Naive thymus-derived CD4-positive, alpha-beta T cell (primary cell): ENCODE measurements around the gene PRKN. TPM values are rescaled to one million over a fixed set of nuclear protein-coding genes. Genes with fewer than 3 reads are reported as not detected.

Experiments used
- ATAC-seq: fragments of 150-1000 bp; cut with Tn5 transposase; 2 replicates; pipeline ENCODE4 v1.10.0; 2021; ENCODE audit warnings: mild to moderate bottlenecking, moderate library complexity
- CTCF ChIA-PET: fragments of 350-600 bp; sonication (Branson Sonifier 250); formaldehyde crosslinking; loops from one replicate; lab custom pipeline; 2021; ENCODE audit warnings: antibody characterized with exemption; lab: Charles Lee
- POLR2A ChIA-PET: fragments of 350-600 bp; sonication (Branson Sonifier 250); formaldehyde crosslinking; loops from one replicate; lab custom pipeline; 2021; ENCODE audit warnings: antibody characterized with exemption, inconsistent platforms; lab: Charles Lee
- DNase-seq, 9 donors: peaks; one replicate each; pipeline versions ENCODE4 v3.0.0 to v3.0.0-alpha.2; 2020 to 2022; ENCODE audit warnings: mixed read lengths in 1 of 9
- H3K27ac ChIP-seq: one replicate; pipeline ENCODE4 v1.7.0; 2013; ENCODE audit warnings: mild to moderate bottlenecking, low read depth, low read length, moderate library complexity
- H3K27me3 ChIP-seq, 2 donors: one replicate each; pipeline ENCODE4 v1.7.0; 2013; ENCODE audit warnings: low read length in 2 of 2, mild to moderate bottlenecking in 2 of 2, moderate library complexity in 2 of 2; ENCODE audit not compliant: control insufficient read depth in 2 of 2, insufficient read depth in 2 of 2
- H3K36me3 ChIP-seq, 3 experiments: 1 replicate in 2 of 3; 2 replicates in 1 of 3; pipeline ENCODE4 v1.7.0; 2013; ENCODE audit warnings: low read length in 3 of 3, mild to moderate bottlenecking in 3 of 3, moderate library complexity in 1 of 3; ENCODE audit not compliant: insufficient read depth in 3 of 3, control insufficient read depth in 2 of 3
- H3K4me1 ChIP-seq, 2 donors: one replicate each; pipeline ENCODE4 v1.7.0; 2013; ENCODE audit warnings: low read length in 2 of 2, mild to moderate bottlenecking in 2 of 2, moderate library complexity in 1 of 2; ENCODE audit not compliant: control insufficient read depth in 2 of 2, insufficient read depth in 2 of 2
- H3K4me3 ChIP-seq: 2 replicates; pipeline ENCODE4 v1.7.0; 2013; ENCODE audit warnings: mild to moderate bottlenecking, low read length
- H3K9me3 ChIP-seq, 3 experiments: 1 replicate in 2 of 3; 2 replicates in 1 of 3; pipeline ENCODE4 v1.7.0; 2013; ENCODE audit warnings: low read length in 3 of 3; ENCODE audit not compliant: control insufficient read depth in 2 of 3
- H3K27ac Mint-ChIP-seq, 9 donors: one replicate each; pipeline ENCODE4 v1.8.0; 2020 to 2022; ENCODE audit warnings: mixed read lengths in 9 of 9, mild to moderate bottlenecking in 8 of 9, moderate library complexity in 5 of 9, inconsistent platforms in 2 of 9
- H3K27me3 Mint-ChIP-seq, 5 donors: one replicate each; pipeline ENCODE4 v1.8.0; 2021 to 2022; ENCODE audit warnings: mixed read lengths in 5 of 5, mild to moderate bottlenecking in 1 of 5
- H3K36me3 Mint-ChIP-seq, 5 donors: one replicate each; pipeline ENCODE4 v1.8.0; 2020 to 2022; ENCODE audit warnings: mixed read lengths in 5 of 5, mild to moderate bottlenecking in 3 of 5, inconsistent platforms in 1 of 5
- H3K4me1 Mint-ChIP-seq, 7 donors: one replicate each; pipeline ENCODE4 v1.8.0; 2020 to 2022; ENCODE audit warnings: mixed read lengths in 7 of 7, mild to moderate bottlenecking in 3 of 7, inconsistent platforms in 1 of 7
- H3K4me3 Mint-ChIP-seq, 10 donors: one replicate each; pipeline ENCODE4 v1.8.0; 2020 to 2022; ENCODE audit warnings: mild to moderate bottlenecking in 10 of 10, mixed read lengths in 10 of 10, moderate library complexity in 6 of 10, inconsistent platforms in 2 of 10
- H3K9me3 Mint-ChIP-seq, 11 donors: one replicate each; pipeline ENCODE4 v1.8.0; 2020 to 2022; ENCODE audit warnings: mixed read lengths in 11 of 11, mild to moderate bottlenecking in 4 of 11, inconsistent platforms in 1 of 11, moderate library complexity in 1 of 11
- intact Hi-C, 2 donors: fragments of 100-400 bp; cut with micrococcal nuclease; formaldehyde crosslinking; loops; one replicate each; pipeline ENCODE4 v1.15.1; 2023
- polyA plus RNA-seq, 2 donors: library from polyadenylated mRNA; unstranded; fragments of 300-500 nt; fragmentation: Illumina TruSeq; gene quantifications; one replicate each; pipeline ENCODE4 v1.2.3, GENCODE V29; 2021
- total RNA-seq, 6 experiments: library from RNA in 5 of 6; stranded (reverse) in 5 of 6; gene quantifications; 1 replicate in 5 of 6; 2 replicates in 1 of 6; pipeline ENCODE4 v1.2.3 and lab custom pipeline; 2021 to 2026

PRKN gene
- total and polyA plus RNA-seq, 7 experiments from 2014 or later = 0.44 to 10.3 (median 8.1) TPM

DNA sequence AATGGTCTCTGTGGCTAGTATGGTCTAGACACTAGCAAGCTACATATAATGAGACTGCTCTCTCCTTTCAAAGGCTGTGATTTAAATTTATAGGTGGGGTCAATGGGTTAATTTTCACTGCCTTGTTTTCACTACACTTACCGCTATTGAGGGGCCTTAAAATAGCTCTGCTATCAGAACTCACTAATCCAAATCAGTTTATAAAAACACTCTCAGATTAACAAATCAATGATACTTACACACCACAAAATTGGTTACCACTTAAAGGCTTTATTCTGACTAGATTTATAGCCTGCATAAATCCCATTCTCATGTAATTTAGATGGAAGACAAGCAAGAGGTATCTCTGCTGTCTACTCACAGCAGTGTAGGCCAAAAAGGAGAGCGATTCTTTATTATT, 1140.7 kb downstream of the PRKN start:
- Histone ChIP-seq H3K4me3 (no peak overlapping the region), H3K9me3 (no peaks in the 10 kb centered on the region), H3K36me3 (no peaks in the 10 kb centered on the region), H3K27me3 (no peaks in the 10 kb centered on the region), H3K27ac (no peak overlapping the region), H3K4me1 (no peaks in the 10 kb centered on the region)
- no peak for DNase-seq
- no peaks in the 10 kb centered on the region for H3K36me3 Mint-ChIP-seq
- H3K27me3 Mint-ChIP-seq = no peaks in the 10 kb centered on the region
- ATAC-seq = no peak
- H3K27ac Mint-ChIP-seq = no peak overlapping the region
- CTCF ChIA-PET = no interaction called here
- POLR2A ChIA-PET = no interaction called here
- intact Hi-C loops = no loop called here
- H3K4me3 Mint-ChIP-seq = no peak overlapping the region
- H3K4me1 Mint-ChIP-seq = no peaks in the 10 kb centered on the region
- H3K9me3 Mint-ChIP-seq = no peaks in the 10 kb centered on the region

DNA sequence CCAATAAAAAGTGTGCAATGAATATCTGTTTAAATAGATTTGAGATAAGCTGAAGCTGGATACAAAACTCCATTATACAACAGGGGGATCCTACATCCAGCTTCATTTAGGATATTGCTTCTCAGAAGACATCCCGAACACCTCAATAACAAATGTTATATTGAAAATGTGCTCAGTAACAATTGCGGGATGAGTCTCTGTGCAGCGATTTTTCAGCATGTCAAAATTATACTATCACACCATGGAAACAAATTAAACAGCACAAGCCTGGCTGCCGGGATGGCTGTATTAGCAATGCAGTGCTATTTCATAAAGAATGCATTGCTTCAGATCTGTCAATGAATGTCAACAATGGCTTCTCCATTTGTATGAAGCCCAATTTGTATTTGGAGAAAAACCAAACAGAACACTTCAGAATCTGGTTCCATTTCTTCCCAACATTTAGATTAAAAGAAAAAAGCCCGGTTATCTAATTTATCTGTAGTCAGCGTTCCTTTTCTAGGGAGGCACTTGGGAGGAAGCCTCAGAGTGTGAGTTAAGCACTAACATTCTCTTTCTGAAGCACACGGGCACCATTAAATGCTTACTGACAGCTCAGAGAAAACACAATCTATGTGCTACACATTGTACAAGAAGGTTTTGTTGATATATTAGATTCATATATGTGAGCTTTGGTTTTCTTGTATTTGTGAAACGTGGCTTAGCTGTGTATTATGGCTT, 1142.8 kb downstream of the PRKN start:
- no peak for DNase-seq
- Mint-ChIP-seq H3K27ac (no peak overlapping the region), H3K9me3 (no peaks in the 10 kb centered on the region), H3K36me3 (no peaks in the 10 kb centered on the region), H3K4me3 (no peak overlapping the region), H3K4me1 (no peaks in the 10 kb centered on the region), H3K27me3 (no peaks in the 10 kb centered on the region)
- intact Hi-C loops = no loop called here
- H3K27ac ChIP-seq = no peak overlapping the region
- no peaks in the 10 kb centered on the region for H3K36me3 ChIP-seq
- no peak overlapping the region for H3K4me3 ChIP-seq
- no peak for ATAC-seq
- H3K27me3 ChIP-seq = no peaks in the 10 kb centered on the region
- no peaks in the 10 kb centered on the region for H3K4me1 ChIP-seq
- ChIA-PET CTCF (no interaction called here), POLR2A (no interaction called here)
- H3K9me3 ChIP-seq = no peaks in the 10 kb centered on the region

DNA sequence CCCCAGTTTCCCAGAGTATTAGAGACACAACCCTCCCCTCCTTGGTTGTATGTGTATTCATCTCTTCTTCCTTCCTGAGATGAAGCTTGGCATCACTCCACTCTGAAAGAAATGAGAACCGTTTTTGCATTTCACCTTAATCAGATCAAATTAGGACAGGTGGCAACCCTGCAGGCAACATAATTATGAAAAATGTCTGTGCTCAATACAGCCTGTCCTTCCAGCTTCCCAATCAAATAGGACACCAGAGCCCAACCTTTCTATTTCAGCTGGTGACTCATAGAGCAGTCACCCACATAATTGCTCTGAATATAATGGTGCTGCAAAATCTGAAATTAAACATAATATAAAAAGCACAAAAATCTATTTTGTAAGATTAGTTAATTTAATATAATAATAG, 1143.5 kb downstream of the PRKN start:
- ATAC-seq (no peak), DNase-seq (no peak)
- H3K9me3 Mint-ChIP-seq = no peaks in the 10 kb centered on the region
- no peaks in the 10 kb centered on the region for H3K36me3 Mint-ChIP-seq
- Histone ChIP-seq H3K27ac (no peak overlapping the region), H3K27me3 (no peaks in the 10 kb centered on the region), H3K4me1 (no peaks in the 10 kb centered on the region), H3K9me3 (no peaks in the 10 kb centered on the region), H3K36me3 (no peaks in the 10 kb centered on the region), H3K4me3 (no peak overlapping the region)
- H3K27me3 Mint-ChIP-seq = no peaks in the 10 kb centered on the region
- H3K4me1 Mint-ChIP-seq = no peaks in the 10 kb centered on the region
- intact Hi-C loops = no loop called here
- no peak overlapping the region for H3K4me3 Mint-ChIP-seq
- POLR2A ChIA-PET = no interaction called here
- CTCF ChIA-PET = no interaction called here
- H3K27ac Mint-ChIP-seq = no peak overlapping the region

DNA sequence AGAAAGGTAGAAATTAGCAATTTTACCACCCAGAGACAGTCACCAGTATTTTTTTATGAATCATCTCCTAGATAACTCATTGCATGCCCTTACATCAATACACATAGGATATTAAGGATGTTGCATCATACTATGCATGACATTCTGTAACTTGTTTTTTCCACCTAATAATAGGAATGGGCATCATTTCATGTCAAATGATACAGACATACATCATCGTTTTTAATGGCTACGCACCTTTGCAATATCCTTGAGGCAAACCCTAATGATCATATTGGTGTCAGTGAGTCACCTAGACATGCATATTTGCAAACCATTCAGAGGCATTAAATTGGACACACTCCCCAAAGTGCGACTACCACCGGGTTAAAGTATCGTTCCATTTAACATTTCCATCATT, 1144.0 kb downstream of the PRKN start:
- Mint-ChIP-seq H3K36me3 (no peaks in the 10 kb centered on the region), H3K4me1 (no peaks in the 10 kb centered on the region), H3K9me3 (no peaks in the 10 kb centered on the region), H3K27me3 (no peaks in the 10 kb centered on the region), H3K4me3 (no peak overlapping the region), H3K27ac (no peak overlapping the region)
- no peaks in the 10 kb centered on the region for H3K9me3 ChIP-seq
- H3K36me3 ChIP-seq = no peaks in the 10 kb centered on the region
- DNase-seq = no peak
- ChIA-PET CTCF (no interaction called here), POLR2A (no interaction called here)
- no peak overlapping the region for H3K4me3 ChIP-seq
- H3K27ac ChIP-seq = no peak overlapping the region
- intact Hi-C loops = no loop called here
- no peaks in the 10 kb centered on the region for H3K27me3 ChIP-seq
- no peak for ATAC-seq
- H3K4me1 ChIP-seq = no peaks in the 10 kb centered on the region

DNA sequence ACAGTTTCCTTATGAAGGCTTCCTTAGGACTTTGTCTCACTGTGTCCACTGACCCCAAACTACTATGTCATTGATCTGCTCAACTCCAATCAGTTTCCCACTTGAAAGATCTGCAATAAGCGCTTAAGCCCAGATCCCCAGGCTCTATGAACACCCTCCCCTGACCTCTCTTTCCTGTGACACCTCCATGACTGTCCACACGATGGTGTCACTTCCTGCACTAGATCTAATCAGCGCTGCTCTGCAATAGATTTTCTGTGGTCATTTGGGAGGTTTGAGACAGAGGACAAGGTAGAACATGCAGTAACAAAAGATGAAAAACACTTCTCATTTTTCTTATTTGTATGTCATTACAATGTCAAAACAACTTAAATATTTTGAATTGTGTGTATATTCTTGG, 1149.1 kb downstream of the PRKN start:
- peaks cover 0 to 4% (median 0%) of the 10 kb centered on the region in 11 donors for H3K9me3 Mint-ChIP-seq
- no peaks in the 10 kb centered on the region for H3K9me3 ChIP-seq
- no peaks in the 10 kb centered on the region for H3K36me3 ChIP-seq
- no peak overlapping the region for H3K27ac ChIP-seq
- DNase-seq (no peak), ATAC-seq (no peak)
- H3K27me3 Mint-ChIP-seq = no peaks in the 10 kb centered on the region
- no peaks in the 10 kb centered on the region for H3K4me1 ChIP-seq
- H3K4me1 Mint-ChIP-seq = peaks cover 0 to 2% (median 0%) of the 10 kb centered on the region in 7 donors
- no peak overlapping the region for H3K4me3 Mint-ChIP-seq
- CTCF ChIA-PET = no interaction called here
- intact Hi-C loops = no loop called here
- no peak overlapping the region for H3K4me3 ChIP-seq
- POLR2A ChIA-PET = no interaction called here
- no peak overlapping the region for H3K27ac Mint-ChIP-seq
- peaks cover 0 to 4% (median 0%) of the 10 kb centered on the region in 5 donors for H3K36me3 Mint-ChIP-seq
- H3K27me3 ChIP-seq = no peaks in the 10 kb centered on the region

DNA sequence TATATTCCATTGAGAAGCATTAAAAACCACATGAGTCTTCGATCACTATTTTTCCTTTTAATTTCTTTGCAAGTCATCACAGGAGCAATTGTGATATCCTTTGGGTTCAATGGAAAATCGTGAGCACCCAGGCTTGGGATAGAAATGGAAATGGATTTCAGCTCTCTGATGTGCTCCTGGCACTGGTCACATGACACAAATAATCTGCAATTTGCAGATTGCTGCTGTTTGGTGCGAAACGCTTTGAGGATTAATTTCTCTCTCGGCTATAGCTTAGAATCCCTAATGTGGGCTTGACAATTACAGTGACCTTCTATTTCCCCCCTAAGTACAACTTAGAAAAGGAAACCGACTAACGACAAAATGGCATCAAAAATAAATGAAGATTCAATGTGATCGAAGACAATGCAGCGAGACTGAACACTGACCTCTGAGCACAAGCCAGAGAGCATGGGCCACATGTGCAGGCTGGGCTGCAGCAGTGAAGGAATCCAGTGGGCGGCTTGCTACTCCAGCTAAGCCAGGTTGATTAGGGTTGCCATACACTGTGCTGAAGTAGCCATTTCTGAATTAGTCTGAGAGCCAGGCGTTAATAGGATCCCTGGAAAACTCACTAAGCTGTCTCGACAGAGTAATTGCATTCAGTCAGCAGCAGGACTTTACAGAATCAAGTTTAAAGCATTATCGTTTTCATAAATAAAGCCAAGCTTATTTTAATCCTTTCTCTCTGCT, 1151.9 kb downstream of the PRKN start:
- POLR2A ChIA-PET = no interaction called here
- Mint-ChIP-seq H3K36me3 (peaks cover 0 to 8% (median 4%) of the 10 kb centered on the region in 5 donors), H3K4me1 (peaks cover 0 to 2% (median 0%) of the 10 kb centered on the region in 7 donors), H3K9me3 (peaks cover 0 to 4% (median 2%) of the 10 kb centered on the region in 11 donors), H3K27me3 (no peaks in the 10 kb centered on the region), H3K27ac (no peak overlapping the region), H3K4me3 (no peak overlapping the region)
- intact Hi-C loops = no loop called here
- no peaks in the 10 kb centered on the region for H3K9me3 ChIP-seq
- H3K4me3 ChIP-seq = no peak overlapping the region
- no peaks in the 10 kb centered on the region for H3K4me1 ChIP-seq
- ATAC-seq = no peak
- H3K36me3 ChIP-seq = no peaks in the 10 kb centered on the region
- CTCF ChIA-PET = no interaction called here
- DNase-seq = no peak
- H3K27ac ChIP-seq = no peak overlapping the region
- no peaks in the 10 kb centered on the region for H3K27me3 ChIP-seq
